HL-60 (cell line): ENCODE data around the gene RETN.

Experiments
- CTCF ChIP-seq: IDR thresholded peaks from one replicate; pipeline ENCODE4 v1.5.1; 2011; ENCODE audit warnings: low read length, control low read depth, inconsistent platforms; ENCODE audit not compliant: insufficient read depth
- GABPA ChIP-seq: IDR thresholded peaks from 2 replicates; pipeline ENCODE4 v1.6.1; 2012; ENCODE audit warnings: low read depth
- POLR2AphosphoS5 ChIP-seq: IDR thresholded peaks from 2 replicates; pipeline ENCODE4 v1.6.1; 2012; ENCODE audit warnings: low read depth
- REST ChIP-seq: IDR thresholded peaks from 2 replicates; pipeline ENCODE4 v1.6.1; 2012; ENCODE audit warnings: low read depth; ENCODE audit not compliant: insufficient replicate concordance
- SPI1 ChIP-seq: IDR thresholded peaks from 2 replicates; pipeline ENCODE4 v1.6.1; 2012; ENCODE audit warnings: low read depth, mild to moderate bottlenecking, borderline replicate concordance

- TF ChIP-seq CTCF (no peak), SPI1 (no peak), POLR2AphosphoS5 (no peak), GABPA (no peak), REST (no peak)
These were observed 6.9 kb upstream of the RETN start for GRCh38 chr19:7661744-7662538.
